Activated B cell treated with CpG ODN at 0.5 μM for 24 hours (primary cell): Measurements from ENCODE around the gene DLG2. TPM values are rescaled to one million over a fixed set of nuclear protein-coding genes. Genes with fewer than 3 reads are reported as not detected.

Source experiments
- ATAC-seq: fragments of 200-7000 bp; cut with Tn5 transposase; one replicate; pipeline ENCODE4 v1.10.0; 2021; ENCODE audit warnings: low read depth, mild to moderate bottlenecking, moderate library complexity
- CTCF ChIA-PET: fragments of 350-600 bp; sonication (Branson Sonifier 250); formaldehyde crosslinking; loops from one replicate; lab custom pipeline; 2021; ENCODE audit warnings: antibody characterized with exemption; lab: Charles Lee
- POLR2A ChIA-PET: fragments of 350-600 bp; sonication (Branson Sonifier 250); formaldehyde crosslinking; loops from one replicate; lab custom pipeline; 2021; ENCODE audit warnings: antibody characterized with exemption; lab: Charles Lee
- DNase-seq: peaks from one replicate; pipeline ENCODE4 v3.0.0; 2022
- H3K27ac Mint-ChIP-seq: one replicate; pipeline ENCODE4 v1.8.0; 2020; ENCODE audit warnings: mixed read lengths
- H3K27me3 Mint-ChIP-seq: one replicate; pipeline ENCODE4 v1.8.0; 2021; ENCODE audit warnings: mixed read lengths
- H3K36me3 Mint-ChIP-seq: one replicate; pipeline ENCODE4 v1.8.0; 2021; ENCODE audit warnings: low read depth, mixed read lengths
- H3K4me1 Mint-ChIP-seq: one replicate; pipeline ENCODE4 v1.8.0; 2021; ENCODE audit warnings: mixed read lengths
- H3K4me3 Mint-ChIP-seq: one replicate; pipeline ENCODE4 v1.8.0; 2020; ENCODE audit warnings: mild to moderate bottlenecking, mixed read lengths
- H3K9me3 Mint-ChIP-seq: one replicate; pipeline ENCODE4 v1.8.0; 2020; ENCODE audit warnings: mixed read lengths
- intact Hi-C: fragments of 100-400 bp; cut with micrococcal nuclease; formaldehyde crosslinking; loops from one replicate; pipeline ENCODE4 v1.15.1; 2024
- total RNA-seq: library from RNA; stranded (reverse); gene quantifications from 2 replicates; pipeline ENCODE4 v1.2.3, GENCODE V29; 2022
- TF ChIP-seq, protein P1 (sequence below): fragments of 200-600 bp; IDR thresholded peaks from one replicate; pipeline ENCODE4 v1.8.0; 2022; ENCODE audit warnings: antibody characterized with exemption, mild to moderate bottlenecking

Gene DLG2
- total RNA-seq, 1 donor from 2014 or later, result 2.7 TPM

- H3K4me1 Mint-ChIP-seq, result no peaks in the 10 kb centered on the region
- no peak overlapping the region for H3K27ac Mint-ChIP-seq
- ChIA-PET CTCF (interaction anchor here (0.7 to 4.2 kb wide), 5 partner anchors 810 to 1206 kb away, joined by 3 to 35 read pairs (median 8); no protein-coding TSS in a partner anchor), POLR2A (no interaction called here)
- H3K36me3 Mint-ChIP-seq, result peaks cover 6% of the 10 kb centered on the region
- TF ChIP-seq, protein P1, sequence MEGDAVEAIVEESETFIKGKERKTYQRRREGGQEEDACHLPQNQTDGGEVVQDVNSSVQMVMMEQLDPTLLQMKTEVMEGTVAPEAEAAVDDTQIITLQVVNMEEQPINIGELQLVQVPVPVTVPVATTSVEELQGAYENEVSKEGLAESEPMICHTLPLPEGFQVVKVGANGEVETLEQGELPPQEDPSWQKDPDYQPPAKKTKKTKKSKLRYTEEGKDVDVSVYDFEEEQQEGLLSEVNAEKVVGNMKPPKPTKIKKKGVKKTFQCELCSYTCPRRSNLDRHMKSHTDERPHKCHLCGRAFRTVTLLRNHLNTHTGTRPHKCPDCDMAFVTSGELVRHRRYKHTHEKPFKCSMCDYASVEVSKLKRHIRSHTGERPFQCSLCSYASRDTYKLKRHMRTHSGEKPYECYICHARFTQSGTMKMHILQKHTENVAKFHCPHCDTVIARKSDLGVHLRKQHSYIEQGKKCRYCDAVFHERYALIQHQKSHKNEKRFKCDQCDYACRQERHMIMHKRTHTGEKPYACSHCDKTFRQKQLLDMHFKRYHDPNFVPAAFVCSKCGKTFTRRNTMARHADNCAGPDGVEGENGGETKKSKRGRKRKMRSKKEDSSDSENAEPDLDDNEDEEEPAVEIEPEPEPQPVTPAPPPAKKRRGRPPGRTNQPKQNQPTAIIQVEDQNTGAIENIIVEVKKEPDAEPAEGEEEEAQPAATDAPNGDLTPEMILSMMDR, result no peak
- peaks cover 18% of the 10 kb centered on the region for H3K9me3 Mint-ChIP-seq
- no peak overlapping the region for H3K4me3 Mint-ChIP-seq
- intact Hi-C loops, result loop anchor here (1.0 to 10.0 kb wide), 4 partner anchors 811 to 1834 kb away; no protein-coding TSS in a partner anchor
- ATAC-seq (no peak), DNase-seq (no peak)
- H3K27me3 Mint-ChIP-seq, result peaks cover 2% of the 10 kb centered on the region
Observed at GRCh38 chr11:85590848-85591483, 36.2 kb downstream of the DLG2 start.

- Mint-ChIP-seq H3K4me1 (no peaks in the 10 kb centered on the region), H3K4me3 (no peak overlapping the region), H3K9me3 (peaks cover 18% of the 10 kb centered on the region), H3K27ac (no peak overlapping the region), H3K27me3 (peaks cover 2% of the 10 kb centered on the region), H3K36me3 (peaks cover 6% of the 10 kb centered on the region)
- DNase-seq (no peak), ATAC-seq (no peak)
- intact Hi-C loops, result no loop called here
- CTCF ChIA-PET, result interaction anchor here (0.8 to 4.2 kb wide), 5 partner anchors 809 to 1282 kb away, joined by 3 to 35 read pairs (median 3); no protein-coding TSS in a partner anchor
- TF ChIP-seq, protein P1, result no peak
- POLR2A ChIA-PET, result no interaction called here
Observed at GRCh38 chr11:85589373-85589772, 37.8 kb downstream of the DLG2 start.

- Mint-ChIP-seq H3K4me1 (no peaks in the 10 kb centered on the region), H3K27ac (no peak overlapping the region), H3K27me3 (no peaks in the 10 kb centered on the region), H3K9me3 (peaks cover 8% of the 10 kb centered on the region), H3K4me3 (no peak overlapping the region), H3K36me3 (no peaks in the 10 kb centered on the region)
- ChIA-PET CTCF (no interaction called here), POLR2A (no interaction called here)
- intact Hi-C loops, result no loop called here
- DNase-seq, result no peak
- ATAC-seq, result no peak
- TF ChIP-seq, protein P1, result no peak
Observed at GRCh38 chr11:85582111-85582510, 45.0 kb downstream of the DLG2 start.

DNA sequence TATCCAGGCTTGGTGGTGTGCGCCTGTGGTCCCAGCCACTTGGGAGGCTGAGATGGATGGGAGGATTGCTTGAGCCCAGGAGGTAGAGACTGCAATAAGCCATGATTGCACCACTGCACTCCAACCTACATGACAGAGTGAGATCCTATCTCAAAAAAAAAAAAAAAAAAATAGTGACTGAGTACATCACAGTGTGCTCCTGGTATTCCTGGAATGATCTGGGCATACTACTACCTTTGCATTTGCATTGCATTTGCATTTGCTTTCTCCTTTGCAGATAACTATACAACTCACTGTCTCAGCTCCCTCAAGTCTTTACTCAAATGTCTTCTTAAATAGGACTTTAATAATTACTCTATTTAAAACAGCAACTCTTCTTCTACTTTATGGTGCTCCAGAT, 51.8 kb downstream of the DLG2 start:
- intact Hi-C loops, result no loop called here
- Mint-ChIP-seq H3K36me3 (no peaks in the 10 kb centered on the region), H3K4me3 (no peak overlapping the region), H3K9me3 (peaks cover 3% of the 10 kb centered on the region), H3K27me3 (peaks cover 14% of the 10 kb centered on the region), H3K27ac (no peak overlapping the region), H3K4me1 (no peaks in the 10 kb centered on the region)
- ChIA-PET CTCF (no interaction called here), POLR2A (no interaction called here)
- ATAC-seq (no peak), DNase-seq (no peak)
- TF ChIP-seq, protein P1, result no peak

- Mint-ChIP-seq H3K36me3 (no peaks in the 10 kb centered on the region), H3K27ac (no peak overlapping the region), H3K4me1 (no peaks in the 10 kb centered on the region), H3K9me3 (no peaks in the 10 kb centered on the region), H3K27me3 (peaks cover 14% of the 10 kb centered on the region), H3K4me3 (no peak overlapping the region)
- ChIA-PET CTCF (no interaction called here), POLR2A (no interaction called here)
- no peak for DNase-seq
- intact Hi-C loops, result no loop called here
- ATAC-seq, result no peak
- TF ChIP-seq, protein P1, result no peak
Observed at GRCh38 chr11:85572056-85572455, 55.1 kb downstream of the DLG2 start.
